GM21360 (cell line): ENCODE measurements around the gene CYLD.

Experiments used
- ATAC-seq: cut with Tn5 transposase; IDR thresholded peaks from one replicate; pipeline ENCODE4 v1.9.1; 2021; ENCODE audit warnings: mild to moderate bottlenecking, moderate library complexity; ENCODE audit not compliant: unreplicated experiment

The CYLD gene

GRCh38 chr16:50841081-50841886 lies 99.4 kb downstream of the CYLD start:
- peak; percentile 70 for ATAC-seq

GRCh38 chr16:50842013-50842505 lies 100.2 kb downstream of the CYLD start:
- ATAC-seq, result no peak

DNA sequence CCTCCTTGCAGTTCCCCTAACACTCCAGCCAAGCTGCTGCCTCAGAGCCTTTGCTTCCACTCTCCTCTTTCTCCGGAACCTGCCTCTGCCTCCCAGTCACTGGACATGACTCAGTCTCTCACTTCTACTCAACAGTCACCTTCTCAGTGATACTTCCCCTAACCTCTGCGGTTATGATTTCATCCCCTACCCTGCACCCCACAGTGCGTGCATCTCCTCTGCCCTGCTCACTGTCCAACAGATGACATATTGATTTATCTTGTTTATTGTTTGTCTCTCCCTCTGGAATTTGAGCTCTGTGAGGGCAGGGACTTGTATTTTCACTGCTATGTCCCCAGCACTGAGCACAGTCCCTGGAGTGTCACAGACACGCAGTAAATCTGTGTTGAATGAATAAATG lies 100.7 kb downstream of the CYLD start:
- no peak for ATAC-seq

DNA sequence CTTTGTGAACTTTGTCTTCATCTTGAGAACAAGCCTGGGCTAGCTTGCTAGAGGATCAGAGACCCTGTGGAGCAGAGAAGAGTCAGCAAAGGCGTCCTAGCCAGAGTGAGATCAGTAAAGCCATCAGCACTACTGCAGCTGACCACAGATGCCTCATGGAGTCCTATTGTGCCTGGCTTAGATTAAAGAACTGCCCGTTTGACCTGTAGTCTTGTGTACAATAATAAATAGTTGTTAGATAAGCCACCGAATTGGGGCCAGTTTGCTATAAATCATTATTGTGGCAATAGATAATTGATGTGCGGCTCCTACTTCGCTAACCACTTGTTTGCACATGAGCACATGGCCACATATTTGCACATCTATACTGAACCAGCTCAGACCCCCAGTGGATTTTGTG lies 103.0 kb downstream of the CYLD start:
- ATAC-seq, result no peak

DNA sequence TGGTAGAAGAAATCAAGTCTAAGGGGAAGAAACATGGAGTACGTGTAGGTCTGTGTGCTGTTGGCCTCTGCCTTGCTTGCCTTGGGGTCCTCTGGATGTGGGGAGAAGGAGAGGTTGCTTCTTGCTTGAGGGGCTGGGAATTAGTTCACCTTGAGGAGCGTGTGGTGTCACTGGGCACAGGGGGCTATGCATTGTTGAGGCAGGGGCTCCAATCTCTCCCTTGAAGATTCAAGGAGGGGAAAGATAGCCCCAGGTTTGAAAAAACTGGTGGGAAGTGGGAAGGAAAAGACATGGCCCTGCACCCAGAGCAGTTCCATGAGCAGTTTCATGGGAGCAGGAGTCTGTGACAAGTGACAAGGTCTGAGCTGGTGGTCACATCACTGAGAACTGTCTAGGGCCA lies 103.4 kb downstream of the CYLD start:
- ATAC-seq, result no peak

GRCh38 chr16:50846511-50846910 lies 104.6 kb downstream of the CYLD start:
- no peak for ATAC-seq

DNA sequence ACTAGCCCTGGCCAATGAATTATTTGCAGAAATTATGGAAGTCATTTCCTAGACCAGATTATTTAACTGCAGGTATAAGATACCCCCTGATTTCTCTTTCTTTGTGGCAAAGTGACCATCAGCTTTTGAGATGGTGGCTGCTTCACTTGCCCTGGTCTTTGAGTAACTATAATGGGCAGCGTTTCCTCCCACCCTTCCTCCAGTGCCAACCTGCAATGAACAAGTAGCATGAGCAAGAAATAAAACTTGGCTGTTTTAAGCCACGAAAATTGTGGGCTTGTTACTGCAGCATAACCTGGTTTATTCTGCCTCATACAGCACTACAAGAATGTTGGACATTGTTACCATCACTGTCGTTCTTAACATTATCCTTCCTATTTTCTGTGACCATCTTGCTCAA lies 105.3 kb downstream of the CYLD start:
- no peak for ATAC-seq

GRCh38 chr16:50848755-50849514 lies 107.0 kb downstream of the CYLD start:
- no peak for ATAC-seq
